ENCODE results near the gene LHFPL6. TPM values are rescaled to one million over a fixed set of nuclear protein-coding genes. Genes with fewer than 3 reads are reported as not detected.

Gene LHFPL6
- total and polyA plus RNA-seq, 10 of the 15 experiments (the other 5 are each of a cell fraction or from before 2014, with no cell fraction given) = 0.11 to 4.6 (median 0.41) TPM

GRCh38 chr13:39607876-39608275, 4.9 kb upstream of the LHFPL6 start:
- ChIA-PET CTCF (interaction anchor here (0.8 to 1.4 kb wide), 2 partner anchors 8 to 335 kb away, joined by 3 to 4 read pairs; no protein-coding TSS in a partner anchor), RAD21 (ENCODE audit: unreplicated experiment) (no interaction called here), SMC1A (ENCODE audit: uncharacterized antibody, unreplicated experiment) (interaction anchor here (1.0 to 2.1 kb wide), 3 partner anchors 192 to 478 kb away, joined by 3 to 12 read pairs (median 5); no protein-coding TSS in a partner anchor), POLR2A (no interaction called here)
- Histone ChIP-seq H3K4me2 (ENCODE audit: control insufficient read depth, insufficient read depth) (no peak overlapping the region), H3K27ac (ENCODE audit: control insufficient read depth, insufficient read depth) (no peak overlapping the region), H3K4me3 (no peak overlapping the region), H4K20me1 (ENCODE audit: control insufficient read depth, insufficient read depth) (no peaks in the 10 kb centered on the region), H3K4me1 (ENCODE audit: control insufficient read depth, insufficient read depth, low read length) (no peaks in the 10 kb centered on the region), H3K9me3 (replicated peaks; ENCODE audit: control insufficient read depth, insufficient read depth, low read length) (no peaks in the 10 kb centered on the region), H3K36me3 (ENCODE audit: control insufficient read depth in 2 of 2, insufficient read depth in 2 of 2, low read length in 1 of 2) (no peaks in the 10 kb centered on the region), H3K9ac (ENCODE audit: control insufficient read depth, insufficient read depth, low read length) (no peak overlapping the region), H3K27me3 (replicated peaks in 1 of 2; ENCODE audit: control insufficient read depth in 2 of 2, insufficient read depth in 2 of 2, low read length in 1 of 2) (no peaks in the 10 kb centered on the region; a peak in 2 of 4 replicates), H2AFZ (ENCODE audit: control insufficient read depth, low read depth, low read length) (no peak overlapping the region), H3K79me2 (ENCODE audit: control insufficient read depth, insufficient read depth, low read length) (no peaks in the 10 kb centered on the region)
- DNase-seq (ENCODE audit: low read depth, low spot score) (no peak), FAIRE-seq (no peak), ATAC-seq (no peak)
- in situ Hi-C loops (cut with MboI) = loop anchor here (5.0 kb wide), 1 partner anchor 346 kb away; no protein-coding TSS in a partner anchor
- no peak for TF ChIP-seq FOXM1 (IDR thresholded peaks at IDR 0.05; ENCODE audit: low read depth, low read length)
- TF ChIP-seq ZNF24 (IDR thresholded peaks at IDR 0.05) = no peak
- TF ChIP-seq NFYA (IDR thresholded peaks at IDR 0.05; ENCODE audit: borderline replicate concordance, low read depth, low read length) = no peak
- TF ChIP-seq POLR2AphosphoS2 (IDR thresholded peaks at IDR 0.05; ENCODE audit: low read depth, low read length) = no peak
- no TSS peak for BruUV-seq (replicated peaks)
- intact Hi-C loops (cut with micrococcal nuclease; ENCODE audit: unreplicated experiment) = loop anchor here (10.0 kb wide), 1 partner anchor 63 kb away; no protein-coding TSS in a partner anchor
- 19% methylated on average over 4 of the region's 4 CpGs for WGBS (ENCODE audit: insufficient coverage, insufficient replicate concordance, low lambda C conversion rate, missing lambda C conversion rate)

- H3K4me2 ChIP-seq (ENCODE audit: control insufficient read depth, insufficient read depth) = no peak overlapping the region
- ATAC-seq (no peak), FAIRE-seq (no peak), DNase-seq (ENCODE audit: low read depth, low spot score) (no peak)
- ChIA-PET POLR2A (no interaction called here), CTCF (interaction anchor here (0.5 to 2.5 kb wide), 9 partner anchors 10 to 552 kb away, joined by 3 to 18 read pairs (median 3); no protein-coding TSS in a partner anchor), RAD21 (ENCODE audit: unreplicated experiment) (interaction anchor here (1.2 to 5.1 kb wide), 4 partner anchors 10 to 461 kb away, joined by 5 to 21 read pairs (median 5); no protein-coding TSS in a partner anchor), SMC1A (ENCODE audit: uncharacterized antibody, unreplicated experiment) (interaction anchor here (0.6 to 2.1 kb wide), 8 partner anchors 10 to 570 kb away, joined by 3 to 10 read pairs (median 4); no protein-coding TSS in a partner anchor)
- peaks cover 0 to 5% of the 10 kb centered on the region in 2 experiments; a peak in 3 of 4 replicates for H3K27me3 ChIP-seq (replicated peaks in 1 of 2; ENCODE audit: control insufficient read depth in 2 of 2, insufficient read depth in 2 of 2, low read length in 1 of 2)
- H3K4me1 ChIP-seq (ENCODE audit: control insufficient read depth, insufficient read depth, low read length) = no peaks in the 10 kb centered on the region; the same call in 1 of the 2 replicates
- in situ Hi-C loops (cut with MboI) = loop anchor here (5.0 kb wide), 1 partner anchor 343 kb away; no protein-coding TSS in a partner anchor
- BruUV-seq (replicated peaks) = no TSS peak
- H3K27ac ChIP-seq (ENCODE audit: control insufficient read depth, insufficient read depth) = no peak overlapping the region
- intact Hi-C loops (cut with micrococcal nuclease; ENCODE audit: unreplicated experiment) = loop anchor here (10.0 kb wide), 1 partner anchor 61 kb away; no protein-coding TSS in a partner anchor
- H3K36me3 ChIP-seq (ENCODE audit: control insufficient read depth in 2 of 2, insufficient read depth in 2 of 2, low read length in 1 of 2) = no peaks in the 10 kb centered on the region
- H2AFZ ChIP-seq (ENCODE audit: control insufficient read depth, low read depth, low read length) = no peak overlapping the region
- no peak overlapping the region for H3K9ac ChIP-seq (ENCODE audit: control insufficient read depth, insufficient read depth, low read length)
- no peaks in the 10 kb centered on the region for H3K79me2 ChIP-seq (ENCODE audit: control insufficient read depth, insufficient read depth, low read length)
- H3K4me3 ChIP-seq = no peak overlapping the region
- no peaks in the 10 kb centered on the region for H3K9me3 ChIP-seq (replicated peaks; ENCODE audit: control insufficient read depth, insufficient read depth, low read length)
- no peaks in the 10 kb centered on the region for H4K20me1 ChIP-seq (ENCODE audit: control insufficient read depth, insufficient read depth)
- 55% methylated on average over 3 of the region's 3 CpGs for WGBS (ENCODE audit: insufficient coverage, insufficient replicate concordance, low lambda C conversion rate, missing lambda C conversion rate)
- TF ChIP-seq JUND (IDR thresholded peaks at IDR 0.05; ENCODE audit: low read depth, low read length) (no peak), SRF (IDR thresholded peaks at IDR 0.05; ENCODE audit: low read depth in 2 of 2, low read length in 2 of 2) (no peak), POLR2AphosphoS2 (IDR thresholded peaks at IDR 0.05; ENCODE audit: low read depth, low read length) (no peak), NFXL1 (IDR thresholded peaks at IDR 0.05; ENCODE audit: borderline replicate concordance) (no peak), CBFB (IDR thresholded peaks at IDR 0.05; ENCODE audit: low read depth) (no peak), MXI1 (IDR thresholded peaks at IDR 0.05; ENCODE audit: low read depth, low read length) (no peak), ELK1 (IDR thresholded peaks at IDR 0.05; ENCODE audit: low read depth, low read length) (no peak)
- TF ChIP-seq, protein P1, sequence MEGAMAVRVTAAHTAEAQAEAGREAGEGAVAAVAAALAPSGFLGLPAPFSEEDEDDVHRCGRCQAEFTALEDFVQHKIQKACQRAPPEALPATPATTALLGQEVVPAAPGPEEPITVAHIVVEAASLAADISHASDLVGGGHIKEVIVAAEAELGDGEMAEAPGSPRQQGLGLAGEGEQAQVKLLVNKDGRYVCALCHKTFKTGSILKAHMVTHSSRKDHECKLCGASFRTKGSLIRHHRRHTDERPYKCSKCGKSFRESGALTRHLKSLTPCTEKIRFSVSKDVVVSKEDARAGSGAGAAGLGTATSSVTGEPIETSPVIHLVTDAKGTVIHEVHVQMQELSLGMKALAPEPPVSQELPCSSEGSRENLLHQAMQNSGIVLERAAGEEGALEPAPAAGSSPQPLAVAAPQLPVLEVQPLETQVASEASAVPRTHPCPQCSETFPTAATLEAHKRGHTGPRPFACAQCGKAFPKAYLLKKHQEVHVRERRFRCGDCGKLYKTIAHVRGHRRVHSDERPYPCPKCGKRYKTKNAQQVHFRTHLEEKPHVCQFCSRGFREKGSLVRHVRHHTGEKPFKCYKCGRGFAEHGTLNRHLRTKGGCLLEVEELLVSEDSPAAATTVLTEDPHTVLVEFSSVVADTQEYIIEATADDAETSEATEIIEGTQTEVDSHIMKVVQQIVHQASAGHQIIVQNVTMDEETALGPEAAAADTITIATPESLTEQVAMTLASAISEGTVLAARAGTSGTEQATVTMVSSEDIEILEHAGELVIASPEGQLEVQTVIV (IDR thresholded peaks at IDR 0.05; ENCODE audit: borderline replicate concordance, partially characterized antibody) = no peak
Measured at GRCh38 chr13:39605677-39606320, 2.8 kb upstream of the LHFPL6 start.
